IMR-90 (cell line): ENCODE results near the gene ADD1.

Experiments used
- CTCF ChIP-seq: conservative IDR thresholded peaks from 2 replicates; pipeline ENCODE4 v1.5.1; 2012; ENCODE audit warnings: mild to moderate bottlenecking, low read depth, low read length, improper control_type of control experiment
- POLR2A ChIP-seq: IDR thresholded peaks from 2 replicates; pipeline ENCODE4 v1.6.1; 2012; ENCODE audit warnings: mild to moderate bottlenecking, low read depth, low read length
- USF2 ChIP-seq: fragments of 150-350 bp; IDR thresholded peaks from 2 replicates; pipeline ENCODE4 v1.6.1; 2017; ENCODE audit warnings: mild to moderate bottlenecking, antibody characterized with exemption, low read length, low read depth

DNA sequence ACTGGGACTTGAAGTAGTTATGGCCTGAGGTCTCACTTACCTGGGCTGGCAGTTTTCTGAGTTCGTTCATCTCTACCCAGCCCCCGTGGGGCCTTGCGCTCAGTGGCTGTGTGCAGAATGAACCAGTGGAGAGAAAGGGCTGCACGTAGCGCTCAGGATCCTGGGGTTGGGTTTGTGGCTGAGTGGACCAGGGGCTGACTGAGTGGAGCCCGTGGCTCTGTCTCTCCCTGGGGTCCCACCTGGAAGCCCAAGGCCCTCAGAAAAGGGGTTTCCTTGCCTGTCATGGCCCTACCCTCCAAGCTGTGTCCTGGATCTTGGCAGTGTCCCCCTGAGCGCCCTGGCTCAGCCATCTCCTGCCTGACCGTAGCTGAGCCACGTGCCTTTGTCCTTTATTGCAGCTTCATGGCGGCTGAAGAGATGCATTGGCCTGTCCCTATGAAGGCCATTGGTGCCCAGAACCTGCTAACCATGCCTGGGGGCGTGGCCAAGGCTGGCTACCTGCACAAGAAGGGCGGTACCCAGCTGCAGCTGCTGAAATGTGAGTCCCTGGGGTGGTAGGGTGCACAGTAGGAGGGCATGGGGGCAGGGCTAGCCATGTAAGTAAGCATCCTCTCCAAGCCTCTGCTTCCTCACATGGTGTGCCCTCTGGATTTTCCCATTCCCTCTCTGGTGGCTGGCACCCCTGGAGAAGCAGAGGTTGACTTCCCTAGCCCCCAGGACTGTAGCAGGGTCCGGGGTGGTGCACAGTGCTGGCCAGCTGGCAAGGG, 23.2 kb upstream of the ADD1 start:
- TF ChIP-seq POLR2A (no peak), USF2 (no peak), CTCF (no peak)
